ENCODE results near the gene LBR.
A peak's percentile ranks its signal among the peaks of the same experiment; 100 is the strongest.

LBR gene

DNA sequence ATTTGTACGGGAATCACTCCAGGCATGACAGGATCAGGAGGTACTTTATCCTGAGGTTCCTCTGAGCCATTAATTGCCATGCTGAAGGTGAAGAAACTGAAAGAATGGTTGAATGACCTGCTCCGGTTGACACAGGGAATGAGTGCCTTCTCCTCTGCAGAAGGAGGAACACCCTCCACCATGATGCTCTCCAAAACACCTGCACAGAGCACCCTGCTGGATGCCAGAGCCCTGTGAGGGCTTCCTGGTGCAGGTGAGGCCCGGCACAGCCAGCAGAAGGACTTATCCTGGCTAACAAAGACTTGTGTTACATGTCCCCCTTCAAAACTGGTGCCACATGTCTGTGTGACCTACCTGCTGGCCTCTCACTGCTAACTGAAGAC lies 14.3 kb upstream of the LBR start:
- DNase-seq = no peak

DNA sequence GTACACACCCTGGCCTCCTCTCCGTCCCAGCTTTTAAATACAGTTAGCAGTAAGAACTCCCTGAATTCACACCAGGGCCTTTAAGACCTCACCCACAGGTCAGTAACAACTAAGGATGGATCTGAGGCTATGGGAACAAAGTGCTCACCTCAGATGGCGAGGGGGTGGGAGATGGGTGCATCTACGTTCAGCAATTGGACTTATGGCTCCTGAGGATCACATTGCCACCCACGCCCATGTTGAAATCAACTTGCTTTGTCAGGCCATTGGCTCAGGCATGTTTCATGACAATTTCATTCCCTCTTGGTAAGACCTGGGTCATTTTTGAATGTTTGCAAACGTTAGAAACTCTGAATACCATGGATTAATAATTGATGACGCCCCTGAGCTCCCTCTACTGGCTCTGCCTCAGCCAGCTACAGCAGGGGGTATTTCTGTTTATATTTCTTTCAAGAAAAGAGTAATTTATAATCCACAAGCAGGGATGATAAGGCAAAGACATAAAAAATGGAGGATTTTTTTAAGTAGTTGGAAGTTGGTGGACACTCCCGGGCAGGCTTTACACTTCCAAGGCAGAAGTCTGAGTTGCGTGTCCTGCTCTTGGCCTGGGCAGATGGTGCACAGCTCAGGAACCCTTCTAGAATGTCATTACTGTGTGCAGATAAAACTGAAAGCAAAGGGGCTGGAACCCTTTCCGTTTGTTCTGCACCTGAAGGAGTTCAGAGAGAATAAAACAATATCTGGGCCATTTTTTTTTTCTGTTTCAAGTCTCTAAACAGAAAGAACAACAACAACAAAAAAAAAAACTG lies 13.7 kb upstream of the LBR start:
- no peak for DNase-seq

DNA sequence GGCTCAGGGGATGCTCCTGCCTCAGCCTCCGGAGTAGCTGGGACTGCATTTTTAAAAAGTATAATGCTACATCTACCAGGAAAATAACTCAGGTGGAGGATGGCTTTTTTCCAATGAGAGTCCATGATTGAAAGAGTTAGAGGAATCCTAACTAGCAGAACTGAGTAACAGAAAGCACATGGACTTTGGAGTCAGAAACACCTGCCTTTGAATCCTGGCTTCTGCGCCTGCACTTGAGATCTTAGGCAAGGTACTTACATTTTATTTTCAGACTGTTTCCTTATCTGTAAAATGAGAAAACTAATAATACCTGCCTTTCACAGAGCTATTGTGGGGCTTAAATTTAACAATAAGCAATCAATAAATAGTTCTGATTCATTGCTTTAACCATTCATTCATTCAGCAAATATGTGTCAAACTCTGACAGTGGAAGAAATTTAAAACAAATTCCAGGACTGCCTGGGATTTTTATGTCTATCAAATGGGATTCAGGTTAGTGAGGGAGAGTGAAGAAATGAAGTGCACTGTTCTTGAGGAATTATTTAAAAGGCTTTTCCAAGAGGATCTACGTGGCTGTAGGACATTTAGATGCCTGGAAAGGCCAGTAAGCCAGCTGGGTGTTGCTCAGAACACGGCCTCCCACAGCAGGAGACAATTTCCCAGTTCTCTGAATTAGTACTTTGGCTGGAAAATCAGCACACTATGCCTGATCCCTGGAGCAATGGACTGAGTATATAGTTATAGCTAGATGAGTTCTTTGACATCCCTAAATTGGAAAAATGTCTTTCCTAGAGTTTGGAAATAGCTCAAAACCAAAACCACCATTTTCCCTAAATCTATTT lies 12.8 kb upstream of the LBR start:
- DNase-seq = no peak

DNA sequence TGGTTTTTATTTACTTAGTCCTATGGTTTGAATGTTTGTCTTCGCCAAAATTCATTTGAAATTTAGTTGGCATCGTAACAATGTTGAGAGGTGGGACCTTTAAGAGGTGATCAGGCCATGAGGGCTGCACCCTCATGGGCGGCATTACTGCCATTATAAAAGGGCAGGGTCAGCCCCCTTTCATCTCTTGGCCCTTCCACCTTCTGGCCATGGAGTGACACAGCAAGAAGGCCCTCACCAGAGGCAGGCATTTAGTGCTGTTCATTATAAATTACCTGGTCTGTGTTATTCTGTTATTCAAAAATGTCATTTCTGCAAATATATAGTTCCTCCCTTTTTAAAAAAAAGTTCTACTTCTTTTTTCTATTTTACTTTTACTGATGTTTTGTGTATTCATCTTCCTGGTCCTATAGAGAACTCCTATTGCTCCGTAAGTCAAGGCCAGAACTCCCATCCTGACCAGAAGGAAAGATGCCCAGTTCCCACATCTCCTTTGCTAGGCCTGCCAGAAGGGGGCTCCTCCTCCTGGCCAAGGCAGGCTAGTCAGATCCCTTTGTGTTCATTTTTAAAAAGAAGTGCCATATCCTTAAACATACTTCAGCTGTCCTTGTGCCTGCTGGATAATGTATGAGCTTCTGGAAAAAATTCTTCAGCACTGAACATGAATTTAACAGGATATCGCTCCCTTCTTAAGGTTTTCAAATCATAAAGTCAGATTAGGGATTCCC lies 10.0 kb upstream of the LBR start:
- peak in 1 of 2 experiments; percentile 9 for DNase-seq

DNA sequence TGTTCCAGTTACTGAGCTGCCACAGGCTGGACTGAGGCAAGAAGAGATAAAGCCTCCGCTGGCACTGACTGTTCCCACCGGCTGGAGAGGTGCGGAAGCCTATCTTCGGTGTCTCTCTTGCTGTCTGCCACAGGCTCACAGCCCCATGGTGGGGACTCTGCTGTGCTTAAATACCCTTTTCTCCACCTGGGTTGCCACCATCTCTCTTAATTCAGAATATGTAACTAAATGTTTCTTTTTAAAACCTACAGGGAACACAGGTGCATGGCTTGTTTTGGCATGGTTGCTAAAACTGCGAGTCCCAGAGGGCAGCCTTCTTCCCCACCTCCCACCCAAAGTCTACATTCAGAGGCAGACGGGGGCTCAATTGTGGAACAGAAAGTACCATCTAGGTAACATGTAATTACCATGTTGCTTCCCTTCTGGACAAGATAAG lies 8.1 kb upstream of the LBR start:
- no peak for DNase-seq

DNA sequence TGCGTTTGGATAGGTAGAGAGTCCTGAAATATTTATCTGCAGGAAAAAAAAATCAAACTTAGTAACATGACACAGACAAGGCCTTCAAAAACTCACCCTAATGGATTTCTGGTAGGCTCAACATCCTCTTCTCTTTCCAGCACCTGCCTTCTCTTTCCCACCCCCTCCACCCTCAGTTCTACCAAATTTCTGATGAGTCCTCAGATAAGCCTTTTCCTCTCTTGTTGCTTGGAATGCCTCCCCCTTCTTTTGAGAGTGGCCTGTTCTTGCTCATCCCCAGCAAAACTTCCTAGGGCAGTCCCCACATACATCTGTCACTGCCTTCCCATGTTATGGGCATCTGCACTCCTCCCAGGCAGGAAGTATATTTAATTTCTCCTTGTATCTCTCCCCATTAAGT lies 7.6 kb upstream of the LBR start:
- no peak for DNase-seq

DNA sequence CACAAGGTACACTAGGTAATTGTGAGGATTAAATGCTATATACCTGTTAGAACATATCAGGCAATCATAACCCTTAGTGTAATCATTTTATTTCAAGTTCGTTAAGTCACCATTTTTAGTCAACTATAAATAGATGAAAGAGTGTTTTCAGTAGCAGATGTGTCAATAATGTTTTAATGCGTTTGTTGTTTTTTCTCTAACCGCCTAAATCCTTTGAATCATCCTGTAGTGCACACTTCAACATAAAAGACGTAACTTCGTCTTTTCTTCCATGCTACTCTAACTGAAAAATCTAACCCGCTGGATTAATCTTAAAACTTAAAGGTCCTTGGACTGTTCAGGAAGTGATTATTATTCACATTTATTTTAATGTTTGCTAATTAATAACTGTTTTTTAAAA lies 7.2 kb upstream of the LBR start:
- no peak for DNase-seq

DNA sequence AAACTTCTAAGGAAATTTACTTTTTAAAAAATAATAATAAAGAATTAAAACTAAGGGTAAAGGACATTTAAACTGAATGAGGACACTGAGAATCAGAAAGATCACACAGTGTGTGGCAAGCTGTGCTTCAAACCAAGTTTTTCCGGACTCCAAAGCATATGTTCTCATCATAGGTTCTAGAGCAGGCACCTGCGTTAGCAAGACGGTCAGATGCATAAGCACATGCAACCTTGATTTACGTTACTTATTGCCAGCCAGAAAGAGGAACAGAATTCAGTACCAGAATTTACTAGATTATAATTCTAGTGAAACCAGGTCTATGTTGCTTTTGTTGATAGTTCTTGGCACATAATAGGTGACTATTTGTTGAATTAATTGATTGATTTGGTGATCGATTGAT lies 6.2 kb upstream of the LBR start:
- DNase-seq = no peak

DNA sequence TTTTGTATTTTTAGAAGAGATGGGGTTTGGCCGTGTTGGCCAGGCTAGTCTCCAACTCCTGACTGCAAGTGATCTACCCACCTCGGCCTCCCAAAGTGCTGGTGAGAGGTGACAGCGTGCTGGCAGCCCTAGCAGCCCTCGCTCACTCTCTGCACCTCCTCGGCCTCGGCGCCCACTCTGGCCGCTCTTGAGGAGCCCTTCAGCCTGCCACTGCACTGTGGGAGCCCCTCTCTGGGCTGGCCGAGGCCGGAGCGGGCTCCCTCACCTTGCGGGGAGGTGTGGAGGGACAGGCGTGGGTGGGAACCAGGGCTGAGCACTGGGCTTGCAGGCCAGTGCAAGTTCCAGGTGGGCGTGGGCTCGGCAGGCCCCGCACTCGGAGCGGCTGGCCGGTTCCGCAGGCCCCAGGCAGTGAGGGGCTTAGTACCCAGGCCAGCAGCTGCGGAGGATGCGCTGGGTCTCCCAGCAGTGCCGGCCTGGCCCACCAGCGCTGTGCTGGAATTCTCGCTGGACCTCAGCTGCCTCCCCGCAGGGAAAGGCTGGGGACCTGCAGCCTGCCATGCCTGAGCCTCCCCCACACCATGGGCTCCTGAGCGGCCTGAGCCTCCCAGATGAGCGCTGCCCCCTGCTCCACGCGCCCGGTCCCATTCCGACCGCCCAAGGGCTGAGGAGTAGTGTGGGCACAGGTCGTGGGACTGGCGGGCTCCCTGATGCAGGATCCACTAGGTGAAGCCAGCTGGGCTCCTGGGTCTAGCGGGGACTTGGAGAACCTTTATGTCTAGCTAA lies 3.4 kb upstream of the LBR start:
- DNase-seq = no peak

DNA sequence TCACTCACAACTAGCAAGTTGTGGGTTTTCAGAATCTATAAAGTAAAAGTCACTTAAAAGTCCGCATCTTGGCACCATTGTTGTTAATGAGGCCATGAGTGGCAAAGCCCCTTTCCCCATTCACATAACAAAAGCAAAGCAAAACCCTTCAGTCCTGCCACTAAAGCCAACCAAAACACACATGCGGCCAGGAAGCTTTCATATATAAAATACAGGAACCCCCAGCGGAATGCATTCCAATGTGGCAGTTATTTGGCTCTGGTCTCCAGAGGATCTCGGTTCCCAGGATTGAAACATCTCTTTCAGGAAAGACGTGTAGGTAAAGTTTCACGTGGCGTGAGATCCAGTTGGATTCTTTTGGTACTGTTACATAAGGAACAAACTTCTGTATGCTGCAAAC lies 2.5 kb upstream of the LBR start:
- no peak for DNase-seq

DNA sequence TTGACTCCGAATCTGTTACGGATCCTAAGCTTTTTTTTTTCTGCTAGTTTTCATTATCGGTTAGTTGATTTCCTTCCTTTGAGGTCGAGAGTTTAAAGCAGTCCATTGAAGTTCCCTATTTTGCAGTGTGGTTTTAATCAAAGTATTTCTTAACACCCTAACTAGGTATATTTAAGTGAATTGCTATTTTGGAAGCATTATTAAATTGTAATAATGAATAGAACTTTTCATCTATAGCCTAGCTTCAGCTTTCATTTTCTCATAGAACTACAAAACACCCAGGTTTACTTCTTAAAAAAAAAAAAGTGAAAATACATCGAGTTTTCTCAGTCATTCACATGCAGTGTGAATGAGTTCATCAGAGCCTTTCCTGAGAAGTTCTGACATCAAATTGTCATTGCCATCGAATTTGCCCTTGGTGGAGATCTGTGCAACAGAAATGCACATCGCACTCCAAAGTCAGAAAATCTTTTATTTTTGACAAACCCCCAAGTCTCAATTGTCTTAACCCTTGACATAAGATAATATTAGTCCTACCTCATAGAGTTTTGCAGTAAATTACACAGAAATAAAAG lies 1.1 kb upstream of the LBR start:
- no peak for DNase-seq

DNA sequence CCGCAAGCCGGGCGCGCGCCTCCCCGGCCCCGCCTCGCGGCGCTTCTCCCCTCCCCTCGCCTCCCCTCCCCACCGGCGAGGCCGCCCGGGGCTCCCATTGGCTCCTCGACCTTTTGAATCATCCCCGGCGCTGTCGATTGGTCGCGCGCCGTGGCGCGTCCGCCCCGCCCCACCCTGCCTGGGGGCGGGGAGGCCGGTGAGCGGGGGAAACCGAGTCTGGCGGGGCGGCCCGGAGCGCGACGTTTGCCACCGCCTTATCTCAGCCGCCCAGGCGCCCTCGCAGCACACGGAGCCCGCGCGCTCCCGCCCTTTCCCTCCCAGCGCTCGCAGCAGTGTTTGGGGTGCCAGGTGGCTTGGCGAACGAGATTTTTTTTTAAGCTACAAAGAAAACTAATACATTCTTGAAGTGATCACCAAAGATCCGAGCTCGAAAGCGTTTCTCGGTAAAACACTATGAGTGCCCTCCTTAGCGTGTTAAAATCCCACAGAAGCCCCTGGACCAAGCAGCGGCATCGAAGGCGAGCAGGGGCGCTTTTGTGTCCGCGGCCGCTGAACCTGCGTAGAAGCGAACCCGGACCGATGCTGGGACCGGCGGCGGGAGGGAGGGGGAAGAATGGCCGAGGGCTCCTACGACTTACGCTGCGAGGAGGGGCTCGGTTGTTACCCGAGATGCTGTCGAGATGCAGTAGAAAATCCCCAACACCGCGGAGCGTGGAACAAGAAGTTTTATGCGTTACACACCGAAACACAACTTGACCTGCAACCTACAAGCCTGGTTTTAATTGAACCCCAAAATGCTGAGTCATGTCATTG lies 436 bp upstream of the LBR start:
- peak; percentile 76 to 92 for DNase-seq

DNA sequence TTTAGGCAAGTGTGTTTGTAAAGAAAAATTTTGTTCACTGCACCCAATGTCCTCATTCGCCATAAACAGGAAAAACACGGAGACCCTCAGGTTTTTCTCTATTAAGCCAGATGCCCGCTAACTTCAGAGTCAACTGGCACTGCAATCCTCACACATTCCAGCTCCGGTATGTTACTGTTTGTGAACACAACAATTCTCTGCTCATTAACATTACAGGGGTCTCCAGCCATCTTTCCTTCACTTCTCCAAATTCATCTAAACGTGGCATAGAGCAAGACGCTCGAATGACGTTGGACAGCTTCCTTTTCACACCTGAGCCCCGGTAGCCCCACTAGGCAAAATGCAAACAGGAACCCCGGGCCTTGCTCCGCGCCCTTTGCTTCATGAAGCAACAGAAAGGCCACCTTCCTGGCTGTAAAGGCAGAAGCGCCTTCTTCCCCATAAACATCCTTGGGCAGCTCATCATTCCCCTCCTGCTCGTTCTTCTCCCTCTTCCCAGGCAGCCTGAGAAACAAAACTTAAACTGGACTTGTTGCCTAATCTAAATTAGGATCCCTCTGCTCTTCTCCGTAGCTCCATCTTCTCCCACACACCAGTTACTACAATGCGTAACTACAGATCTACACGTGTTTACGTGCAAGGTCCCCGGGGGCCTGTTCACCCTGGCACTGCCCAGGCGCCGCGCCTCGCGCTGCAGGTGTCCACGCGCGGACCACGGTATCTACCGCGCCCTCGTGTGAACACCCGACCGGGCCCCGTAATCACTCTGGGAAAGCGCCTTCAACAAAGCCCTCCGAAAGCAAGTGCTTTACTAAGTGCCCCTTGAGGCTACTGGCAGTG lies 1.2 kb downstream of the LBR start:
- peak in 1 of 2 experiments; percentile 42 for DNase-seq

DNA sequence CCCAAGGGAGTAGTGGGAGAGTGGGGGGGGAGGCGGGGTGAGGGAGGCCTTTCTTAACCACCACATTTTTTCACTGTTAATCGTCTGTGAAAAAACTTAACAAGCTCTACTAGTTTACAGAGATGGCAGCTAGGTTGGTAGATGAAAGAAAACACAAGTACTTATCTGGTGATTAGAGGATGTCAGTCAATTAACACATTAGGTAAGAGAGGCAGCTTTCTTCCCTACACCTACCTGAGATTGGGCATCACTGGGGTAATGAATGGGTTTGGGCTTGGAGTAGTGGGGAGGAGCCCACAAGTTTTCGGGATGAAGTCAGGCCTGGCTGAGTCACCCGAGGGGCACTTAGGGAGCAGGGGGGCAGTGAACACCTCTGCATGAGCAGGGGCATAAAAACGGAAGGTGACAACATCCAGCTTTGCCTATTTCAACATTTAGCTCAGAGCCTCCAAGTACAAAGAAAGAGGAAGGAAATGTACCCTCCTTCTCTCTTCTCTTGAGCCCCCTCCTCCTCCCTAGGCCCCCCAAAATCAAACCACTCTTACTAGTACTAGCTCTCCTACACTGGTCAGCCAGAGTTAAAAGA lies 2.5 kb downstream of the LBR start:
- DNase-seq = no peak

DNA sequence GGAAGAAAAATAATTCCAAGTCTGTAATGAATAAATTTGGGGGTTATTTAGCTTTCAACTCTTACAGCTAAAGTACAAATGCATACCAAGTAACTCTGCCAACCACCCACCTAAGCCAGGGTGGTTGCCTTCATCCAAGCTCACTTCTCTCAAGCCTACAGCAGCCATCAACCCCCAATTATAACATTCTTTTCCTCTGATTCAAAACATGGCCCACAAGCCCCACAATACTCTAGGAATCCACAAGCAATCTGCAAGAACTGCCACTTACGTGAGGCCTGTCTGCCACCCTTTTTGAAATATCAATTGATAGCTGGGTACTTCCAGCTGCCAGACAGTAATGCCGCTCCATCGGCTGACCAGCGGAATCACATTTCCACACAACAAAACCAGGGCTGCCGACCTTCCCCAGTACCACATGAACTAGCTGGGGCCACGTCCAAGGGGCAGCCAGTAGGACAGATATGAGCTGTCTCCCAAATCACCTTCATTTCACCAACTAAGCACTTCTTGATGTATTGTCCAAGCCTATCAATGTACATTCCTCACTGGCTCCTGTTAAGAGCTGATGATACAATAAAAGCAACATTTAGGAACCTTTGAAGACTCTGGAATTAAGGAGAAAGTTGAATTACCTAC lies 3.2 kb downstream of the LBR start:
- DNase-seq = no peak

DNA sequence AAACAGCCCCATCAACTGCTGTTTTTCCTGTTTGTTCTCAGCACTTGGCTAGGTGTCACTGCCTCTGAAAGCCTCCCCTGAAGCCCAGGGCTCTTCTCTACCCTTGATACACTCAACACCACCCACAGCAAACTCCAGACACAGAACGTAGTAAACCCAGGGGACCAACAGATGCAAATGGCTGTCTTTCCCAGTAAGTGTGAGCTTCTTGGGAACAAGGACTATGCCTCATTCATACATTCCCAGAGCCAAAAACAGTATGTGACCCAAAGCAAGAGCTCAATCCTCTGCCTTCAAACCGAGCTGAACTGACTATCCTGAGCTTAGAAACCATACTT lies 4.4 kb downstream of the LBR start:
- DNase-seq = peak; percentile 5 to 21

DNA sequence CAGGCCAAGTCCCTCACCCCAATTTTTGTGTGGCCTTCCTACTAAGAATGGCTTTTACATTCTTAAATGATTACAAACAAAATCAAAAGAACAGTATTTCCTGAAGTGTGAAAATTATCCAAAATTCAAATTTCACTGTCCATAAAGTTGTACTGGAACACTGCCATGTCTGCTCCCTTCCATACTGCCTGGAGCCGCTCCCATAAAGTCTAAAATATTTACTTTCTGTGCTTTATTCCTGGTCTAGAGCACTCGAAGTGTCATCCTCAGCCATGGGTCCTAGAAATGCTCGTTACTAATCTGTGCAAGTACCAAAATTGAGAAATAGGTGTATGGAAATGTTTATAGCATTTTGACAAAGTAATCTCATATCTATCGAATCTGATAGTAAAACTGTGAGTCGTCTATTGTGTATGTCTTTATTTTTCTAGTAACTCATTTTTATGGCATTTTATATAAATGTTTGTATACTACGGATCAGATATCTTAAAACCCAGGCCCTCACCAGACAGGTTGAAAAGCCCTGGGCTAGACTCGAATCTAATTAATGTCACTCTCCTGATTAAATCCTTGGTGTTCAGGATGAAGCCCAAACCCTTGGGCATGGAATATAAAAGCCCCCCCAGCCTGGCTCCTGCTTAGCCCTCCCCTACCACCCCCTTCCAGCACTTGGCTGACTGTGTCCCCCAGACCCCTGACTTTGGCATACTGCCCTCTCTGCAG lies 4.9 kb downstream of the LBR start:
- DNase-seq = no peak

DNA sequence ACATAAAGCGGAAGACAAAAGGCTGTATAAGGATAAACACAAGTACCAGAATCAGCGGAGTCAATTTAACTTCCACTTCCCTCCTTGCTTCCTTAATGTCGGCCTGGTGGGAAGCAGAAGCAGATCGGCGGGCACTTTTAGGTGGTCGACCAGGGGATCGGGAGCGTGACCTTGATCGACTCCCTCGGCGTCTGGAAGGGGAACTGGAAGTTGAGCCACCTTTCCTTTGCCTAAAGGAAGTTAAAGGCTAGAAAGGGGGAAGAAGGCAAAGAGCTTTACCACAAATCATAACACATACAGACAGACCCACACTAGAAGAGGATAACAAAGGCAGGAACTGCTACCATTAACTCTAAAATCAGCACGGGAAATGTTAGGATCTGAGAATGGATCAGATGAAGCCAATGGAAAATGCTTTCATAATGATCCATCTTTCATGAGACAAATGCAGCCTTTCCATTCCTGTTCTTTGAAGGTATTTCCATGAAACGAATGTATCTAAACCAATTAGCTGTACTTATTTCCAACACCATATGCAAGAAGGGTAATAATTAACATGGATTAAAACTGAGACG lies 5.7 kb downstream of the LBR start:
- no peak for DNase-seq

DNA sequence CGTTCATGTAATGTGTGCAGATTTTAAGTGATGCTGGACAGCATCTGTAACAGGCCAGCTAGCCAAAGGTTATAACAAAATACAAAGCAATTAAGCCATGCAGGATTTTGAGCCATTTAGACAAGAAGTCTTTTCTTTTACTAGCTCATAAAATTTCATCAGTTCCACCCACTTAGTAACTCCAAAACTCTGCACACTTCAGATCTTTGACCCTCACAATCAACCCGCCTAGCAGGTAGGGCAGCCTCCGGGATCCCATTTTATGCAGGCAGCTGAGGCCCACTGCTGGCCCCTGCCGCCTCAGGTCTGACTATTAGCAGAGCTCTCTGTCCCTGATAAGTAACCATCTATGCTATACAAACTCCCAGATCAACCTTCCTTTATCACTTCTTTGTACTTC lies 9.2 kb downstream of the LBR start:
- DNase-seq = no peak

All from NCI-H526 (cell line).